CD4-positive, alpha-beta T cell (primary cell): ENCODE data around the gene MICAL2. TPM values are rescaled to one million over a fixed set of nuclear protein-coding genes. Genes with fewer than 3 reads are reported as not detected.

Experiments
- ATAC-seq: fragments of 200-7000 bp; cut with Tn5 transposase; one replicate; pipeline ENCODE4 v1.10.0; 2022; ENCODE audit warnings: mild to moderate bottlenecking; ENCODE audit not compliant: poor library complexity
- CTCF ChIA-PET: fragments of 350-600 bp; sonication (Branson Sonifier 250); formaldehyde crosslinking; loops from one replicate; lab custom pipeline; 2021; ENCODE audit warnings: antibody characterized with exemption, inconsistent platforms; lab: Charles Lee
- POLR2A ChIA-PET: fragments of 350-600 bp; sonication (Branson Sonifier 250); formaldehyde crosslinking; loops from one replicate; lab custom pipeline; 2021; ENCODE audit warnings: antibody characterized with exemption, inconsistent platforms; lab: Charles Lee
- DNase-seq, 14 experiments: peaks; one replicate each; pipeline ENCODE4 v3.0.0-alpha.2; 2013 to 2020; ENCODE audit warnings: mixed read lengths in 2 of 14
- H3K27ac ChIP-seq, 2 donors: one replicate each; pipeline versions ENCODE4 v1.5.1 to v1.7.0; 2013; ENCODE audit warnings: low read length in 2 of 2, low read depth in 1 of 2, mild to moderate bottlenecking in 1 of 2
- H3K27me3 ChIP-seq, 2 experiments: 1 replicate in 1 of 2; 2 replicates in 1 of 2; pipeline versions ENCODE4 v1.6.1 to v1.7.0; 2013; ENCODE audit warnings: low read length in 2 of 2, control low read depth in 1 of 2, mild to moderate bottlenecking in 1 of 2, moderate library complexity in 1 of 2; ENCODE audit not compliant: insufficient read depth in 2 of 2, control insufficient read depth in 1 of 2
- H3K36me3 ChIP-seq: one replicate; pipeline ENCODE4 v1.6.1; 2013; ENCODE audit warnings: low read length, control low read depth; ENCODE audit not compliant: insufficient read depth
- H3K4me1 ChIP-seq: one replicate; pipeline ENCODE4 v1.6.1; 2013; ENCODE audit warnings: low read length, control low read depth; ENCODE audit not compliant: insufficient read depth
- H3K4me3 ChIP-seq: one replicate; pipeline ENCODE4 v1.5.1; 2013; ENCODE audit warnings: mild to moderate bottlenecking, low read length, moderate library complexity
- H3K9me3 ChIP-seq, 2 experiments: 1 replicate in 1 of 2; 2 replicates in 1 of 2; pipeline versions ENCODE4 v1.6.1 to v1.7.0; 2013; ENCODE audit warnings: low read length in 2 of 2, mild to moderate bottlenecking in 2 of 2, control low read depth in 1 of 2, moderate library complexity in 1 of 2; ENCODE audit not compliant: control insufficient read depth in 1 of 2, insufficient read depth in 1 of 2
- H3K27ac Mint-ChIP-seq: one replicate; pipeline ENCODE4 v1.8.0; 2020; ENCODE audit warnings: mixed read lengths
- H3K27me3 Mint-ChIP-seq: one replicate; pipeline ENCODE4 v1.8.0; 2021; ENCODE audit warnings: mixed read lengths
- H3K36me3 Mint-ChIP-seq: one replicate; pipeline ENCODE4 v1.8.0; 2021; ENCODE audit warnings: low read depth, mixed read lengths
- H3K4me1 Mint-ChIP-seq: one replicate; pipeline ENCODE4 v1.8.0; 2021; ENCODE audit warnings: low read depth, mixed read lengths
- H3K4me3 Mint-ChIP-seq: one replicate; pipeline ENCODE4 v1.8.0; 2020; ENCODE audit warnings: mild to moderate bottlenecking, mixed read lengths
- H3K9me3 Mint-ChIP-seq: one replicate; pipeline ENCODE4 v1.8.0; 2020; ENCODE audit warnings: mixed read lengths
- CTCF ChIP-seq: fragments of 200-600 bp; IDR thresholded peaks from one replicate; pipeline ENCODE4 v1.8.0; 2022; ENCODE audit warnings: antibody characterized with exemption, mild to moderate bottlenecking
- intact Hi-C, 2 experiments: fragments of 100-400 bp; cut with DNase I in 1 of 2; cut with micrococcal nuclease in 1 of 2; formaldehyde crosslinking; loops; one replicate each; pipeline versions ENCODE4 v1.15.1 to v1.9.0; 2023 to 2025; cut with DNase I, micrococcal nuclease
- total RNA-seq, 174 experiments: library from RNA in 2 of 174; stranded (reverse) in 2 of 174; gene quantifications; one replicate each; pipeline ENCODE4 v1.2.3 and lab custom pipeline; 2021 to 2026

Gene MICAL2
- total RNA-seq, 2 experiments from 2014 or later, result 12.8 to 14.1 TPM

GRCh38 chr11:12114193-12115033 is 4.0 kb downstream of the MICAL2 start:
- Mint-ChIP-seq H3K27ac (no peak overlapping the region), H3K4me3 (no peak overlapping the region), H3K27me3 (no peaks in the 10 kb centered on the region), H3K4me1 (peaks cover 35% of the 10 kb centered on the region), H3K36me3 (no peaks in the 10 kb centered on the region), H3K9me3 (no peaks in the 10 kb centered on the region)
- ChIA-PET POLR2A (no interaction called here), CTCF (no interaction called here)
- peaks cover 29% of the 10 kb centered on the region for H3K4me1 ChIP-seq
- no peak for DNase-seq
- H3K27ac ChIP-seq, result no peak overlapping the region
- H3K27me3 ChIP-seq, result no peaks in the 10 kb centered on the region
- no peaks in the 10 kb centered on the region for H3K36me3 ChIP-seq
- no peak for ATAC-seq
- intact Hi-C loops, result loop anchor here (5.0 to 10.0 kb wide), 3 partner anchors 83 to 1550 kb away; partner anchors contain the start of gene FAR1 (in 1 of the 2)
- H3K4me3 ChIP-seq, result no peak overlapping the region
- TF ChIP-seq CTCF, result no peak
- H3K9me3 ChIP-seq, result no peaks in the 10 kb centered on the region

GRCh38 chr11:12116425-12117032 is 6.1 kb downstream of the MICAL2 start:
- no peak overlapping the region for H3K27ac ChIP-seq

GRCh38 chr11:12117200-12117599 is 6.8 kb downstream of the MICAL2 start:
- Mint-ChIP-seq H3K4me1 (peaks cover 43% of the 10 kb centered on the region), H3K36me3 (no peaks in the 10 kb centered on the region), H3K9me3 (no peaks in the 10 kb centered on the region), H3K27me3 (no peaks in the 10 kb centered on the region), H3K4me3 (no peak overlapping the region), H3K27ac (no peak overlapping the region)
- TF ChIP-seq CTCF, result no peak
- no peaks in the 10 kb centered on the region for H3K27me3 ChIP-seq
- ATAC-seq (no peak), DNase-seq (no peak)
- peaks cover 14% of the 10 kb centered on the region for H3K4me1 ChIP-seq
- ChIA-PET POLR2A (no interaction called here), CTCF (no interaction called here)
- no peak overlapping the region for H3K27ac ChIP-seq
- no peaks in the 10 kb centered on the region for H3K9me3 ChIP-seq
- intact Hi-C loops, result loop anchor here in 1 of 2 experiments (10.0 kb wide), 1 partner anchor 1548 kb away; the partner anchor contains the start of gene FAR1
- no peaks in the 10 kb centered on the region for H3K36me3 ChIP-seq
- no peak overlapping the region for H3K4me3 ChIP-seq

More at GRCh38 chr11:12116425-12117032, 6.1 kb downstream of the MICAL2 start:
- ChIA-PET POLR2A (no interaction called here), CTCF (no interaction called here)
- Histone ChIP-seq H3K36me3 (no peaks in the 10 kb centered on the region), H3K9me3 (no peaks in the 10 kb centered on the region), H3K27me3 (no peaks in the 10 kb centered on the region), H3K4me3 (no peak overlapping the region), H3K4me1 (peaks cover 18% of the 10 kb centered on the region)
- TF ChIP-seq CTCF, result no peak
- Mint-ChIP-seq H3K27ac (no peak overlapping the region), H3K27me3 (no peaks in the 10 kb centered on the region), H3K4me1 (peaks cover 40% of the 10 kb centered on the region), H3K4me3 (no peak overlapping the region), H3K9me3 (no peaks in the 10 kb centered on the region), H3K36me3 (no peaks in the 10 kb centered on the region)
- intact Hi-C loops, result loop anchor here in 1 of 2 experiments (10.0 kb wide), 1 partner anchor 1548 kb away; the partner anchor contains the start of gene FAR1
- DNase-seq, result no peak
- ATAC-seq, result no peak
